SHP77 (cell line): Measurements from ENCODE around the gene KCNJ8.
"Not testable (repeated sequence)": the region's sequence is repeated elsewhere in the genome, so short reads cannot be mapped to it uniquely, and the experiment has no call there.

Source experiments
- DNase-seq, 2 experiments: peaks; one replicate each; lab custom pipeline; 2025; lab: John Stamatoyannopoulos, UW

Gene KCNJ8

GRCh38 chr12:21774358-21775132 is at the start of gene KCNJ8:
TSS of gene KCNJ8 (minus strand) at chr12:21774706. CDS start at chr12:21773616, 1,090 bp downstream.
- DNase-seq, result no peak

DNA sequence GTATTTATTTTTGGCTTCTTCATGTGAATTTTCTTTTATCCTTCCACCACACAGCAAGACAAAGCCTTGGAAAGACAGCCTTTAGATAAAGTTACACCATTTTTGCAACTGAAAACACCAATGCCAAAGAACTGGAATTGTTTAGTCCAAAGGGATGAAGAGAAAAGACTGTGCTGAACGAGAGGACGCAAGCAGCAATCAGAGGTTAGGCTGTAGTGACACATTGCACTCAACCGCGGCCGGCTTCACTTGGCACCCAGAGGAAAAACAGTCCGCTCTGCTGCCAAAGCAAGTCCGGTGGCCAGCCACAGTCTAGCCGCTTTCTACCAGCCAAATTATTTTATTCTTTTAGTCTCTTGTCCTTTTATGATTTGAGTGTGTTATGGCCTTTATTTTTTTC is 49.1 kb upstream of the KCNJ8 start:
- DNase-seq, result no peak

GRCh38 chr12:21819678-21820077 is 45.2 kb upstream of the KCNJ8 start:
- no peak for DNase-seq

DNA sequence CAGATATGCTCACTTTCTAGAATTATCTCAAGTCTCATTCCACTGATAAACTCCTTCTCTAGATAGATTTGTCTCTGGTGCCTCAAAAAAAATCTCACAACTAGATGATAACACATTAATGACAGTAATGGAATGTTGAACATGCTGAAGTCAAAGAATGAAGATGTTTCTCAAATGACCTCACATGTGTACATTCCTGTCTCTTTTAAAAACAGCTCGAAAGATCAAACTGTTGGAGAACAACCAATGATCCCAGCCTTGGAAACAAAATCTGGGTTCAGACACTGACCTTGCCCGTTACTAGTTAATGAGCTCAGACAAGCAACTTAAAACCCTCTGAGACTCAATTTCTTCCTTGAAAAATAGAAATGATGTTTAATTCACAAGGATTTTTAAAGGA is 44.7 kb upstream of the KCNJ8 start:
- DNase-seq, result no peak

DNA sequence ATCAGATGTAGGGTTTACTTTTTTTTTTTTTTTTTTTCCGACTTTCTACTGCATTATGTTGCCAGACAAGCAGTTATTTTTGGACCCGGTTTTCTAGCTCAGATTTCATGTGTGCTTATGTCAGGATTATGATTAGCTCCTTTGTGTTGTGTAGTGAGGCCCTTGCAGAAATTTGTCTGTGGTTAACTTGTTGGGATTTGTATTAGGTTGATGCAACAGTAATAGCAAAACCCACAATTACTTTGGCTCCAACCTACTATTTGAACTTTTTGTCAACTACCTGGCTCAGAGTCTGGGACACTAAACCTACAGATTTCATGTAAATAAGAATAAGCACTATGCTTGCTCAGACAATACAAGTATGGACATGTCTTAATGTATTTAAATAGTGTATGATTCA is 44.1 kb upstream of the KCNJ8 start:
- DNase-seq, result no peak

DNA sequence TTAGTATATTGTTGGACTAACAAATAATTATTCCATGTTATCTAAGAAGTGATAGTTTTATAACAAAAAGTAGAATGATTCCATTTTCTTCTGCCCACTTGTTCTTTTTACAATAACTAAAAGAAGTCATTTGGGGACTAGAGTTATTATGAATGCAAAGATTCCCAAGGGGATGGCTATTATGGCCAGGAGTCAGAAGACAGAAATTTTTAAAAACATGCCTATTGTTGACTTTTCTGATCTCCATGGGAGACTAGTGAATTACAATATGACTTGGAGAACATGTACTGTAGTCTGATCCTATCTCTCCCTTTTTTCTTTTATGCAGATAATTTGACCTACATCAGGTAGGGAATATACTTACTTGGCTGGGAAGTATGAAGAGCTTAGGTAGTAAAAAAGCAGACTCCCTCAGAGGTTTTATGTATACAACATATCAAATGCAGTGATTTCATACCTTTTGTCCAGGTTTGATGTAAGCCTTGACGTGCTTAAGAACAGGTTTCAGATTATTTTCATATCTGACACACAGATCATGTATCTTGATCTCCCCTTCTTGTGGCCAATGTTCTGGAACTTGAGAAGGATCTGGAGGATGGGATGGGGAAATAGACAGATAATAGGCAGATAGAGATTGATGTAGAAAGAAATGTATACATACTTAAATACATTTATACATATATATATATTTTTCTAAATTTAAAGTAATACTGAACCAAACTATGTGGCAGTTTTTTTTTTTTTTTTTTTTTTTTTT is 41.0 kb upstream of the KCNJ8 start:
- no peak for DNase-seq

- no peak for DNase-seq
Observed at GRCh38 chr12:21814814-21815213, 40.3 kb upstream of the KCNJ8 start.

- no peak for DNase-seq
Observed at GRCh38 chr12:21814327-21814726, 39.8 kb upstream of the KCNJ8 start.

DNA sequence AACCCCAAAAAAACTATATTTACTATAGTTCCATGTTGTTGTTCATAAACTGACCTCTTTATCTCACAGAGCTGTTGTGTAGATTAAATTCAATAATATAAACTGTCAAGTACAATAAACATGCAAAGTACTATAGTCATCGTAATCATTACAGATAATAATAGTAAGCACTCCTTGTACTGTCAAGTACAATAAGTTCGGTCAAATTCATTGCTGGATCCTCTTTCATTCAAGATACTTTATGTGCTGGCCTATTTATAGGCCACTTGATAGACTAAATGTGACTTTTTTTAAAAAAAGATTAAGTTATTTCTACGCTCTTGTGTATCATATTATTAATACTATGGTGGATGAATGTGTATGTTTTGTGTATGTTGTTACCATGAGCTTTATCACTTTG is 39.2 kb upstream of the KCNJ8 start:
- no peak for DNase-seq

DNA sequence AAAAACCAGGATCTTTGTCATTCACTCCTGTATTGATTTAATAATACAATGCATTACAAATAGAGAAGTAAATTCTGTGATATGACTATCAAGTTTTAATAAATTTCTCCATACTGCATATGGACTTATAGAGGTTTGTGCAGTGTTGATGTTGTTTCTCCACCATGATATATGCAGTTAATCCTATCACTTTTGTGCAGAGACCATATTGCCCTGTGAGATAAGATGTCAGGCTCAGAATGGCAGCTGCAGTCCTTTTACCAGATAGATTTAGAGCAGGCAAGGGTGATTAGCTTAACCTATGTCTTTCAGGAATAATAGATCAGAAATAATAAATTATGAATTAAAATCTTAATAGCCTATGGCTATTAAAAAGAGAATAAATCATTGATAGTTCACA is 38.6 kb upstream of the KCNJ8 start:
- no peak for DNase-seq

GRCh38 chr12:21812340-21812739 is 37.8 kb upstream of the KCNJ8 start:
- not testable (repeated sequence) for DNase-seq

GRCh38 chr12:21809100-21809499 is 34.6 kb upstream of the KCNJ8 start:
- DNase-seq, result no peak

DNA sequence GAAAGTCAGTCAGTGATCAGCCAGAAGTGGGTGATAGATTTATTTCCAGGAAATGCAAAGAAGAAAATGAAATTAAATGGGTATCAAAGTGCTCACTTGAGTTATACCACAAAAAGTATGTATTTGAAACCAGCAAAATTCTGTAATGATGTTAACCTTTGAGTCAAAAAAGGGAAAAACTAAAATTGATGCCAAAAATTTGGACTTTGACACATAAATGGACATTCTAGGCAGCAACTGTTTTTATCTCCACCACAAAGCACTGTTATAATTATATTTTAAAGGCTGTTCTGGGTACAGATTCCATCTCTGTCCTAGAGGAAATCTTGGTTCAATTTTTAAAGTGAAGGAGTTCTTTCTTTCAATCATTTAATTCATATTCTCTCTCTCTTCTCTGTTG is 31.7 kb upstream of the KCNJ8 start:
- DNase-seq, result no peak

GRCh38 chr12:21801522-21802288 is 27.2 kb upstream of the KCNJ8 start:
- no peak for DNase-seq

- DNase-seq, result no peak
Observed at GRCh38 chr12:21800011-21800410, 25.5 kb upstream of the KCNJ8 start.

- DNase-seq, result no peak
Observed at GRCh38 chr12:21797539-21797938, 23.0 kb upstream of the KCNJ8 start.

DNA sequence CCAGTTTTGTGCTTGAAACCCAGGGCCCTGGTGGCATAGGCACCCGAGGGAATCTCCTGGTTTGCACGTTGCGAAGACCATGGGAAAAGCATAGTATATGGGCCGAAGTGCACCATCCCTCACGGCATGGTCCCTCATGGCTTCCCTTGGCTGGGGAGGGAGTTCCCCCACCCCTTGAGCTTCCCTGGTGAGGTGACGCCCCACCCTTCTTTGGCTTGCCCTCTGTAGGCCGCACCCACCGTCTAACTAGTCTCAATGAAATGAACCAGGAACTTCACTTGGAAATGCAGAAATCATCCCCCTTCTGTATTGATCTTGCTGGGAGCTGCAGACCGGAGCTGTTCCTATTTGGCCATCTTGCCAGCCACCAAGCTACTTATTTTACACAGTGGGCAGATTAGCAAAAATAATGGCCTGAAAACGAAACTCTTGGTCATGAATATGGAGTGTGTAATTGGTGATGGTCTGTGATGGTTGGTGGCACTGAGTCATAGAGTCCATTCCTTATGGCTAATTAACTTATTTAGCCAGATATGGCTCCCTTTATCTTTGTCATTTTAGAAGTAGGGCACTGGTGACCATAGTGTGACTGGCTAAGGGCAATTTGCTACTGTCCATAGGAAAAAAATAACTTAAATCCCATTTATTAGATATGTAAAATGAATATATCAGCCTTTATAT is 21.3 kb upstream of the KCNJ8 start:
- DNase-seq, result no peak

DNA sequence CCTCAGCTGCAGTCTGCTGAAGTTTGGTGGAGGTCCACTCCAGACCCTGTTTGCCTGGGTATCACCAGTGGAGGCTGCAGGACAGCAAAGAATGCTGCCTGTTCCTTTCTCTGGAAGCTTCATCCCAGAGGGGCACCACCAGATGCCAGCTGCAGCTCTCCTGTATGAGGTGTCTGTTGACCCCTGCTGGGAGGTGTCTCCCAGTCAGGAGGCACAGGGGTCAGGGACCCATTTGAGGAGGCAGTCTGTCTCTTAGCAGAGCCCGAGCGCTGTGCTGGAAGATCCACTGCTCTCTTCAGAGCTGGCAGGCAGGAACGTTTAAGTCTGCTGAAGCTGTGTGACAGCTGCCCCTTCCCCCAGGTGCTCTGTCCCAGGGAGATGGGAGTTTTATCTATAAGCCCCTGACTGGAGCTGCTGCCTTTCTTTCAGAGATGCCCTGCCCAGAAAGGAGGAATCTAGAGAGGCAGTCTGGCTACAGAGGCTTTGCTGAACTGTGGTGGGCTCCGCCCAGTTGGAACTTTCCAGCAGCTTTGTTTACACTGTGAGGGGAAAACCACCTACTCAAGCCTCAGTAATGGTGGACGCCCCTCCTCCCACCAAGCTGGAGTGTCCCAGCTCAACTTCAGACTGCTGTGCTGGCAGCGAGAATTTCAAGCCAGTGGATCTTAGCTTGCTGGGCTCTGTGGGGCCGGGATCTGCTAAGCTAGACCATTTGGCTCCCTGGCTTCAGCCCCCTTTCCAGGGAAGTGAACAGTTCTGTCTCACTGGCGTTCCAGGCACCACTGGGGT is 20.5 kb upstream of the KCNJ8 start:
- DNase-seq, result not testable (repeated sequence)

GRCh38 chr12:21789687-21790086 is 15.2 kb upstream of the KCNJ8 start:
- DNase-seq, result not testable (repeated sequence)

DNA sequence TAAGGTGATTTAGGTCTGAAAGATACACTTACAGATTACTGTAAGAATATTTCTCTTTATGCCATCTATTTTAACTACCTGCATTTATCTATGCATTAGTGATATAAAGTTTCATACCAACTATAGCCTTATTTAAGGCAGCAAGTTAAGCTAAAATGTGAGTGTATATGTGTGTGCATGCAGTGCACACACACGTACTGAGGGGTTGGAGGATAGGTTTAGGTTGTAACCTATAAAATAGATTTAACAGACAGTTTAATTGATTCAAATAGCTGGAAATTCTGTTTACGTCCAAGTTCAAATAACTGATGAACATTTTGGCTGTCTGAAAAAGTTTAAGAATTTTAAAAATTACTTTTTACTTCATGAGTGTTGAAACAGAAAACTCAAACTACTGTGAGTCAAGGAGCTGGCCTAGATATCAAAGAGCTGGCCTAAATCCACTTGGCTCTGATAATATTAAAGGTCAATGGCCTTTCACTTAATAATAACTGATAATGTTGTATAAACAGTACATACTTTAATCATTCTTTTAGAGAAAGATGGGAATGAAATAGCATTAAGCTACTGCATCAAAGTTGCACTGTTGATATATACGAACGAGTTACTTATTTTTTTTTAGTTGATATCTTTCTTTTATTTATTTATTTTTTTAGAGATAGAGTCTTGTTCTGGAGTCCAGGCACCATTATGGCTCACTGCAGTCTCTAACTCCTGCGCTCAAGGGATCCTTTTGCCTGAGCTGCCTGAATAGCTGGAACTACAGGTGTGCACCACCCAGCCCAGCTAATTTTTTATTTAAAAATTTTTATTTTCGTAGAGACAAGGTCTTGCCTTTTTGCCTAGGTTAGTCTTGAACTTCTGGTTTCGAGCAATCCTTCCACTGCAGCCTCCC is 13.8 kb upstream of the KCNJ8 start:
- no peak for DNase-seq
